Esophagus muscularis mucosa (tissue), 4 donors: ENCODE results near the gene MYMK. TPM values are rescaled to one million over a fixed set of nuclear protein-coding genes. Genes with fewer than 3 reads are reported as not detected.

Source experiments
- DNase-seq: peaks from one replicate; pipeline ENCODE4 v3.0.0-alpha.2; 2017; ENCODE audit errors: extremely low spot score
- H3K27ac ChIP-seq, 4 donors: fragments of 200-600 bp; sonication (generic); replicated peaks in 1 of 4; 1 replicate in 3 of 4; 2 replicates in 1 of 4; pipeline ENCODE4 v1.5.1; 2016 to 2019; ENCODE audit warnings: mild to moderate bottlenecking in 1 of 4
- H3K27me3 ChIP-seq, 4 donors: fragments of 200-600 bp; sonication (generic); one replicate each; pipeline versions ENCODE4 v1.5.1 to v1.6.0; 2016 to 2019
- H3K36me3 ChIP-seq, 4 donors: fragments of 200-600 bp; sonication (generic); one replicate each; pipeline ENCODE4 v1.5.1; 2016 to 2019
- H3K4me1 ChIP-seq, 4 donors: fragments of 200-600 bp; sonication (generic); one replicate each; pipeline ENCODE4 v1.5.1; 2016 to 2019
- H3K4me3 ChIP-seq, 4 donors: fragments of 200-600 bp; sonication (generic); 1 replicate in 2 of 4; 2 replicates in 2 of 4; pipeline ENCODE4 v1.5.1; 2016 to 2019; ENCODE audit warnings: mild to moderate bottlenecking in 4 of 4, moderate library complexity in 1 of 4
- H3K9me3 ChIP-seq, 4 donors: fragments of 200-600 bp; sonication (generic); 1 replicate in 3 of 4; 2 replicates in 1 of 4; pipeline ENCODE4 v1.5.1; 2016 to 2019
- CTCF ChIP-seq, 3 experiments: fragments of 200-600 bp in 2 of 3; fragments of 450-650 bp in 1 of 3; sonication (generic) in 2 of 3; IDR thresholded peaks; one replicate each; pipeline ENCODE4 v1.5.1; 2017 to 2019; ENCODE audit warnings: antibody characterized with exemption in 3 of 3, mild to moderate bottlenecking in 2 of 3, moderate library complexity in 1 of 3
- EP300 ChIP-seq: sonication (generic); formaldehyde crosslinking; IDR thresholded peaks from one replicate; pipeline ENCODE4 v1.6.1; 2017; ENCODE audit warnings: antibody characterized with exemption
- POLR2A ChIP-seq: fragments of 450-650 bp; IDR thresholded peaks from one replicate; pipeline ENCODE4 v1.6.1; 2017; ENCODE audit warnings: antibody characterized with exemption, moderate library complexity, mild to moderate bottlenecking, low read depth
- POLR2AphosphoS5 ChIP-seq, 2 donors: sonication (generic); formaldehyde crosslinking; IDR thresholded peaks; one replicate each; pipeline ENCODE4 v1.6.1; 2017; ENCODE audit warnings: antibody characterized with exemption in 2 of 2
- WGBS: methylation state at CpG from one replicate; pipeline ENCODE4 v1.1.5; 2018; 5-methylcytosine and 5-hydroxymethylcytosine counted together
- intact Hi-C: fragments of 100-400 bp; cut with DNase I; formaldehyde crosslinking; loops from one replicate; pipeline ENCODE4 v1.15.1; 2023
- total RNA-seq, 4 donors: library from RNA; depleted of rRNA; stranded (reverse); fragments of >200 nt; gene quantifications; one replicate each; pipeline versions ENCODE4 v1.1.0 to v1.2.1, GENCODE V29; 2016

Gene MYMK
- total RNA-seq, 4 donors from 2014 or later, result not detected

GRCh38 chr9:133512253-133513213 is 12.2 kb downstream of the MYMK start:
- DNase-seq, result no peak

DNA sequence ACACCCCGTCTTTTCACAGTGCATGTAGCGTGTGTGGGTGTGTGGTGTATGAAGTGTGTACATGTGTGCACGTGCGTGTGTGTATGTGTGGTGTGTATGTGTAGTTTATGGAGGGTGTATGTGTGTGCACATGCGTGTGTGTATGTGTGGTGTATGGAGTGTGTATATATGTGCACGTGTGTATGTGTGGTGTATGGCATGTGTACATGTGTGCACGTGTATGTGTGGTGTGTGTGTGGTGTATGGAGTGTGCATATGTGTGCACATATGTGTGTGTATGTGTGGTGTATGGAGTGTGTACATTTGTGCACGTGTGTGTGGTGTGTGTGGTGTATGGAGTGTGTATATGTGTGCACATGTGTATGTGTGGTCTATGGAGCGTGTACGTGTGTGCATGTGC is 13.2 kb downstream of the MYMK start:
- peaks cover 0 to 72% (median 2%) of the 10 kb centered on the region in 4 donors for H3K27me3 ChIP-seq
- DNase-seq, result no peak
- H3K27ac ChIP-seq, result no peak overlapping the region
- no peak overlapping the region for H3K4me3 ChIP-seq
- 79% methylated on average over 10 of the region's 10 CpGs for WGBS
- intact Hi-C loops, result no loop called here
- H3K36me3 ChIP-seq, result no peaks in the 10 kb centered on the region
- TF ChIP-seq POLR2A, result no peak
- TF ChIP-seq CTCF (IDR thresholded peaks at IDR 0.05), result no peak
- no peak for TF ChIP-seq POLR2AphosphoS5 (IDR thresholded peaks at IDR 0.05)
- no peak for TF ChIP-seq EP300
- H3K9me3 ChIP-seq, result no peaks in the 10 kb centered on the region
- H3K4me1 ChIP-seq, result peaks cover 27 to 35% (median 32%) of the 10 kb centered on the region in 4 donors

More at GRCh38 chr9:133512253-133513213, 12.2 kb downstream of the MYMK start:
- intact Hi-C loops, result no loop called here
- Histone ChIP-seq H3K27me3 (peaks cover 0 to 65% (median 0%) of the 10 kb centered on the region in 4 donors), H3K27ac (no peak overlapping the region), H3K9me3 (no peaks in the 10 kb centered on the region), H3K36me3 (no peaks in the 10 kb centered on the region), H3K4me3 (no peak overlapping the region), H3K4me1 (peaks cover 23 to 30% (median 27%) of the 10 kb centered on the region in 4 donors)
- TF ChIP-seq EP300 (no peak), POLR2A (no peak), CTCF (IDR thresholded peaks at IDR 0.05) (no peak), POLR2AphosphoS5 (IDR thresholded peaks at IDR 0.05) (no peak)
- 86% methylated on average over 16 of the region's 19 CpGs for WGBS

DNA sequence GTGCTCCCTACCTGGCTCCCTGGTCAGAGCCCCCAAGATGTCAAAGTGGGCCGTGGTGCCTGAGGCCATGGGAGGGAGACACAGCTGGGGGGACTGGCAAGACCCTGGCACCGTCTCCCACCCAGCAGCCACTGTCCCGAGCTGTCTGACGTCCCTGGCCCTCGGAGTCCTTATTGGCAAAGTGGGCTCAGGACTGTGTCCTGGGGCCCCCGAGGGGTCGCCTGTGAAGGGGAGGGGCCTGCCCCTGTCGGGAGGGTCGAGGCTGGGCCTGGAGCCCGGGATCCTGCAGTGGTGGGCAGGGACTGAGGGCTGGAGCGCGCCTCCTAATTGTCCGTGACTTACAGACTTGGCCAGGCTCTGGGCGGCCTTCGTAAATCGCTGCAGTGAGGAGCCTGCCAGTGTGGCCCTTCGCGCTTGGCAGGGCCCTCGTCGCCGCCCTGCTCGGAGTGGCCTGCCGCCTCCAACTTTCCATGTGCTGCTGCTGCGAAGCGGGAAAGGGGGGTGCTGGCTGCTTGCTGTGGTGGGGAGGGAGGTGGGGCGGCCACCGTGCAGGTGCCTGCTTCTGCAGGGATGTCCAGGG is 13.7 kb downstream of the MYMK start:
- no peak for DNase-seq
- Histone ChIP-seq H3K4me1 (peaks cover 33 to 41% (median 38%) of the 10 kb centered on the region in 4 donors), H3K27me3 (peaks cover 0 to 72% (median 3%) of the 10 kb centered on the region in 4 donors), H3K36me3 (no peaks in the 10 kb centered on the region), H3K9me3 (no peaks in the 10 kb centered on the region), H3K27ac (no peak overlapping the region), H3K4me3 (no peak overlapping the region)
- WGBS, result 92% methylated on average over 2 of the region's 27 CpGs
- intact Hi-C loops, result no loop called here
- TF ChIP-seq POLR2AphosphoS5 (IDR thresholded peaks at IDR 0.05) (no peak), CTCF (IDR thresholded peaks at IDR 0.05) (no peak), EP300 (no peak), POLR2A (no peak)

DNA sequence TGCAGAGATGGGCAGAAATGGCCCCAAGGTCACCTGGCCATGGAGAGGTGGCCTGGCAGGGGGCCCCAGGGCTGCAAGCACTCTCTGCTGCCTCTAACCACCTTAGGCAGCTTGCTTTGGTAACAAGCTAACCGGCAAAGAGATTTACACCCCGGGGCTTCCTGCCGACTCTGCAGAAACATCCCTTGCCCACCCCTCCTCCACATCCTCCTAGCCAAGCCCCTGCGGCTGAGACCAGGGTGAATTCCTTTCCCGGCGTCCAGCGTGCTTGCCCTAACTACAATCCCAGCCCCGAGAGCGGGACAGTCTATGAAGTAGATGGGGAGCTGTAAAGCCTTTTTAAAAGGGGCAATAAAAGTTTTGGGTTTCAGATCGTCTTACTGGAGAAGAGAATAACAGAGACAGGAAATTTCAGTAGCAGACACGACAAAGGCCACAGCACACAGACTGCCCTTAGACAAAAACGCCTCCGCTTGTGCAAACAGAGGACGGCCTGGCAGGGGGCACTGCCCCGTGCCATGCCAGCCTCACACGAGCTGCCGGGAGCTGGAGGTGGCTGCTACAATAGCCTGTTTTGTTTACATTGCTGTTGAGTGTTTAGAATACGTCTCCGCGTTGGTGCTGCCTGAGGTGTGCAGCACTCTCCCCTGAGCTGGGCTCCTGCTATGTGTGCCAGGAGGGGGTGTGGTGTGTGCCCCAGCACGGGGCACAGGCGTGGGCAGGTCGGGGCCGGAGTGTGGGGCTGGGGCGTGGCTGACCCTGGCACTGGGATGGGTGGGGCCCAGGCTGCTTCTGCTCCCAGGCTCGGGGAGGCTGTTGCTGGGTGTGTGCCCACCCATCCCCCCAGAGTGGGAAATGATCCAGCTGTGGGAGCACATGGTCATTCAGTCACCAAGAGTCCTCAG is 15.3 kb downstream of the MYMK start:
- DNase-seq, result no peak
- no peak overlapping the region for H3K4me3 ChIP-seq
- TF ChIP-seq CTCF (IDR thresholded peaks at IDR 0.05), result no peak
- TF ChIP-seq POLR2AphosphoS5 (IDR thresholded peaks at IDR 0.05), result no peak
- no peak for TF ChIP-seq POLR2A
- no peak for TF ChIP-seq EP300
- H3K9me3 ChIP-seq, result no peaks in the 10 kb centered on the region
- peaks cover 0 to 62% (median 3%) of the 10 kb centered on the region in 4 donors for H3K27me3 ChIP-seq
- H3K36me3 ChIP-seq, result no peaks in the 10 kb centered on the region
- WGBS, result 15% methylated on average over 9 of the region's 26 CpGs
- intact Hi-C loops, result no loop called here
- no peak overlapping the region for H3K27ac ChIP-seq
- peaks cover 33 to 44% (median 40%) of the 10 kb centered on the region in 4 donors for H3K4me1 ChIP-seq
